ENCODE data around the gene MED12. TPM values are rescaled to one million over a fixed set of nuclear protein-coding genes. Genes with fewer than 3 reads are reported as not detected.

The MED12 gene
- total RNA-seq, 1 donor from 2014 or later, result 27.0 TPM

DNA sequence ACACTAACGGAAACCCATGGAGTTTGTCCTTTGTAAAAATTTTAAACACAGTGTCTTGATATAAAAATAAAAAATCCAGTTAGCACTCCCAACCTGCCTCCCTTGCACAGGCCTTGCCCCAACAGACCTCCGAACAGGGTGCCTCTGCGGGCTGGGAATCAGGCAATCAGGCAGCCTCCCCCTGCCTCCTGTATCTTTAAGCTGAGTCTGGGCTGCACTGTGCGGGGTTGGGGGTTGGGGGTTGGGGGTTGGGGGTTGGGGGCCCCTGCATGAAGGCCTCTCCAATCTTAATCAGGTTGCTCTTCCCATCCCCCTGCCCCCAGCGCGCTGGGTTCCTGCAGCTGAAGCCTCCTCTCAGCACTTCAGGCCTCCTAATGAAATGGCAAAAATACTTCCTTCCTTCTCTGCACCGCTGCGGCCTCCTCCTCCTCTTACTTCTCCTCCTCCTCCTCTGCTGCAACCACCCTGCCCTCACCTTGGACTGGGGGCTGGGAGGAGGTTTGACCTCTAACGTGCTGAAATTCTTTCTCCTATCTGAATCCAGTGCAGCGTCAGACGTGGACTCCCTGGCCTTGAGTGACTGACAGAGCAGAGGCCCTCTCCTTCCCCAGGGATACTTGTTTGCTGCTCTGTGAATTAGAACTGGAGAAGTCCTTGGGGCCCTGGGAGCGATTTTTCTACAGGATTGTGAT, 52.9 kb downstream of the MED12 start:
- Histone ChIP-seq H3K79me2 (ENCODE audit: low read depth) (no peaks in the 10 kb centered on the region), H3K4me2 (no peak overlapping the region), H3K36me3 (no peaks in the 10 kb centered on the region), H3K27me3 (no peaks in the 10 kb centered on the region), H3K4me3 (no peak overlapping the region), H2AFZ (replicated peaks) (no peak overlapping the region), H3F3A (ENCODE audit: low read depth) (no peaks in the 10 kb centered on the region), H4K20me1 (ENCODE audit: low read depth) (no peaks in the 10 kb centered on the region), H3K27ac (no peak overlapping the region), H3K9me3 (ENCODE audit: low read depth) (no peaks in the 10 kb centered on the region), H3K4me1 (peaks cover 5% of the 10 kb centered on the region), H3K9ac (no peak overlapping the region)
- no peak overlapping the region for H3K4me3 Mint-ChIP-seq
- peaks cover 4% of the 10 kb centered on the region for H3K27me3 Mint-ChIP-seq (ENCODE audit: insufficient read depth, low read depth)
- H3K36me3 Mint-ChIP-seq, result peaks cover 27% of the 10 kb centered on the region
- TF ChIP-seq, protein P1, sequence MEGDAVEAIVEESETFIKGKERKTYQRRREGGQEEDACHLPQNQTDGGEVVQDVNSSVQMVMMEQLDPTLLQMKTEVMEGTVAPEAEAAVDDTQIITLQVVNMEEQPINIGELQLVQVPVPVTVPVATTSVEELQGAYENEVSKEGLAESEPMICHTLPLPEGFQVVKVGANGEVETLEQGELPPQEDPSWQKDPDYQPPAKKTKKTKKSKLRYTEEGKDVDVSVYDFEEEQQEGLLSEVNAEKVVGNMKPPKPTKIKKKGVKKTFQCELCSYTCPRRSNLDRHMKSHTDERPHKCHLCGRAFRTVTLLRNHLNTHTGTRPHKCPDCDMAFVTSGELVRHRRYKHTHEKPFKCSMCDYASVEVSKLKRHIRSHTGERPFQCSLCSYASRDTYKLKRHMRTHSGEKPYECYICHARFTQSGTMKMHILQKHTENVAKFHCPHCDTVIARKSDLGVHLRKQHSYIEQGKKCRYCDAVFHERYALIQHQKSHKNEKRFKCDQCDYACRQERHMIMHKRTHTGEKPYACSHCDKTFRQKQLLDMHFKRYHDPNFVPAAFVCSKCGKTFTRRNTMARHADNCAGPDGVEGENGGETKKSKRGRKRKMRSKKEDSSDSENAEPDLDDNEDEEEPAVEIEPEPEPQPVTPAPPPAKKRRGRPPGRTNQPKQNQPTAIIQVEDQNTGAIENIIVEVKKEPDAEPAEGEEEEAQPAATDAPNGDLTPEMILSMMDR (IDR thresholded peaks at IDR 0.05), result no peak
- TF ChIP-seq EZH2phosphoT487 (IDR thresholded peaks at IDR 0.05) (no peak), EZH2 (IDR thresholded peaks at IDR 0.05) (no peak)
- peak overlapping the region; percentile 98 for H3K27ac Mint-ChIP-seq
- DNase-seq (ENCODE audit: low spot score), result no peak
- peaks cover 15% of the 10 kb centered on the region for H3K4me1 Mint-ChIP-seq
- H3K9me3 Mint-ChIP-seq, result peaks cover 22% of the 10 kb centered on the region

DNA sequence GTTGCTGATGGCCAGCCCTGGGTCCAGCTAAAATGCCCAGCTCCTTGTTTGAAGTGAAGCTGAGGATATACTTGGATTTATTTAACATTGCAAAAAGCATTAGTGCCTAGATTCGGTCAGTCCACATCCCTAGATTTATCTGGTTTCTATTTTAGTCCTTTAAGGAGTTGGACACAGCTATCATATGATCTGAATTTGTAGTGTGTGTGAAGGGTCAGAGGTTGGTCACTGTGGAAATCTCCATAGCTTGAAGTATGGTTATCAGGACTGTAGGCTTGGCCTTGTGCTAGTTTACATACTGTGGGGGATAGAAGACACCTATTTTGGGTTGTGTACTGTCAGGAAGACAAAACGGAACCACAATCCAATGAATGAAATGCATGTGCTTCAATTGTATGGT, 55.0 kb downstream of the MED12 start:
- H3K9ac ChIP-seq, result no peak overlapping the region
- TF ChIP-seq EZH2phosphoT487 (IDR thresholded peaks at IDR 0.05) (no peak), EZH2 (IDR thresholded peaks at IDR 0.05) (no peak)
- TF ChIP-seq, protein P1 (IDR thresholded peaks at IDR 0.05), result no peak
- Mint-ChIP-seq H3K4me3 (no peak overlapping the region), H3K9me3 (peaks cover 18% of the 10 kb centered on the region), H3K27ac (no peak overlapping the region), H3K36me3 (peaks cover 12% of the 10 kb centered on the region), H3K4me1 (peaks cover 17% of the 10 kb centered on the region), H3K27me3 (ENCODE audit: insufficient read depth, low read depth) (peaks cover 4% of the 10 kb centered on the region)
- DNase-seq (ENCODE audit: low spot score), result no peak
- H3K4me3 ChIP-seq, result no peak overlapping the region
- no peak overlapping the region for H3K27ac ChIP-seq
- no peaks in the 10 kb centered on the region for H3K79me2 ChIP-seq (ENCODE audit: low read depth)
- no peaks in the 10 kb centered on the region for H3F3A ChIP-seq (ENCODE audit: low read depth)
- no peaks in the 10 kb centered on the region for H4K20me1 ChIP-seq (ENCODE audit: low read depth)
- no peak overlapping the region for H3K4me2 ChIP-seq
- peaks cover 5% of the 10 kb centered on the region for H3K4me1 ChIP-seq
- no peaks in the 10 kb centered on the region for H3K27me3 ChIP-seq
- H3K9me3 ChIP-seq (ENCODE audit: low read depth), result no peaks in the 10 kb centered on the region
- H2AFZ ChIP-seq (replicated peaks), result no peak overlapping the region
- no peaks in the 10 kb centered on the region for H3K36me3 ChIP-seq

DNA sequence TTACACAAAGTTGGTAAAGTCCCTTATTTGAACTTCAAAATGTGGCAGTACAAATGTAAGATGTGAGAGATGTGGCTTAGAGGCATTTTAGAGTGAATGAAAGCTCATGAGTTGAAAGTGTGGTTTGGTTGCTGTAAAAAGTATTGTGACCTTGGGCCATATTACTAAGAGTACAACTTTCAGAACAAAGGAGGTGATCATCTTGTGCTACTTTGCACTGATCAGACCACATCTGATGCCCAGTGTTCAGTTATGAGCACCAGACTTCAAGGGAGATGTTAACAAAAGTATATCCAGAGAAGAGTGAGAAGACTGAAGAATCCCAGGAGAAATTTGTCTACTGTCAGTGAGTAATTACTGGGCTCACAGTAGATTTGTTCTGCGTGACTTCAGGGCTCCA, 56.4 kb downstream of the MED12 start:
- Histone ChIP-seq H4K20me1 (ENCODE audit: low read depth) (no peaks in the 10 kb centered on the region), H3K27me3 (no peaks in the 10 kb centered on the region)

More for the DNA sequence above, 56.4 kb downstream of the MED12 start:
- DNase-seq (ENCODE audit: low spot score), result no peak
- TF ChIP-seq EZH2 (IDR thresholded peaks at IDR 0.05), result no peak
- TF ChIP-seq, protein P1 (IDR thresholded peaks at IDR 0.05), result no peak
- TF ChIP-seq EZH2phosphoT487 (IDR thresholded peaks at IDR 0.05), result no peak
- Mint-ChIP-seq H3K4me1 (peaks cover 19% of the 10 kb centered on the region), H3K27ac (no peak overlapping the region), H3K4me3 (no peak overlapping the region), H3K36me3 (peaks cover 11% of the 10 kb centered on the region), H3K9me3 (peaks cover 13% of the 10 kb centered on the region), H3K27me3 (ENCODE audit: insufficient read depth, low read depth) (peaks cover 2% of the 10 kb centered on the region)
- Histone ChIP-seq H3K4me3 (no peak overlapping the region), H3K4me2 (no peak overlapping the region), H3K4me1 (peaks cover 5% of the 10 kb centered on the region), H3K79me2 (ENCODE audit: low read depth) (no peaks in the 10 kb centered on the region), H2AFZ (replicated peaks) (no peak overlapping the region), H3K9me3 (ENCODE audit: low read depth) (no peaks in the 10 kb centered on the region), H3K27ac (no peak overlapping the region), H3K36me3 (no peaks in the 10 kb centered on the region), H3K9ac (no peak overlapping the region), H3F3A (ENCODE audit: low read depth) (no peaks in the 10 kb centered on the region)
